Posterior vena cava (tissue), 2 donors: ENCODE data around the gene ATP4B. TPM values are rescaled to one million over a fixed set of nuclear protein-coding genes. Genes with fewer than 3 reads are reported as not detected.
A peak's percentile ranks its signal among the peaks of the same experiment; 100 is the strongest.

Source experiments
- DNase-seq: peaks from one replicate; pipeline ENCODE4 v3.0.0-alpha.2; 2020; ENCODE audit warnings: low spot score
- intact Hi-C, 2 donors: fragments of 100-400 bp; cut with DNase I; formaldehyde crosslinking; loops; one replicate each; pipeline versions ENCODE4 v1.14.1 to v1.14.2; 2022 to 2023
- total RNA-seq, 2 donors: library from RNA; stranded (reverse); fragmentation: NEBNext Ultra II Directional; extraction: Animal tissue kit (Norgen Biotek cat#: 25700); gene quantifications; one replicate each; pipeline ENCODE4 v1.2.1, GENCODE V29; 2021
- donor health status: DM: yes; HTN: yes; CAD: no.
- donor health status: DM: yes; HTN: yes; CAD: no.

ATP4B gene
- total RNA-seq, 2 donors from 2014 or later = not detected

- intact Hi-C loops = no loop called here
- no peak for DNase-seq
These were observed 12.7 kb downstream of the ATP4B start for GRCh38 chr13:113645329-113645728.

GRCh38 chr13:113644800-113645199 is 13.2 kb downstream of the ATP4B start:
- intact Hi-C loops = no loop called here
- no peak for DNase-seq

- DNase-seq = no peak
- intact Hi-C loops = no loop called here
These were observed 14.4 kb downstream of the ATP4B start for GRCh38 chr13:113643593-113643992.

GRCh38 chr13:113642563-113642962 is 15.4 kb downstream of the ATP4B start:
- intact Hi-C loops = no loop called here
- DNase-seq = no peak

GRCh38 chr13:113641426-113641825 is 16.6 kb downstream of the ATP4B start:
- peak; percentile 32 for DNase-seq
- intact Hi-C loops = no loop called here

- intact Hi-C loops = no loop called here
- peak; percentile 67 for DNase-seq
These were observed 18.3 kb downstream of the ATP4B start for GRCh38 chr13:113639616-113640262.

- intact Hi-C loops = no loop called here
- DNase-seq = no peak
These were observed 19.2 kb downstream of the ATP4B start for GRCh38 chr13:113638806-113639205.

- peak; percentile 70 for DNase-seq
- intact Hi-C loops = no loop called here
These were observed 19.7 kb downstream of the ATP4B start for GRCh38 chr13:113638173-113638746.

- DNase-seq = peak; percentile 49
- intact Hi-C loops = no loop called here
These were observed 20.5 kb downstream of the ATP4B start for GRCh38 chr13:113637262-113638160.

- peak; percentile 49 for DNase-seq
- intact Hi-C loops = no loop called here
These were observed 21.6 kb downstream of the ATP4B start for GRCh38 chr13:113636266-113636963.

- peak; percentile 69 for DNase-seq
- intact Hi-C loops = no loop called here
These were observed 22.3 kb downstream of the ATP4B start for GRCh38 chr13:113635709-113636108.

GRCh38 chr13:113635048-113635420 is 23.0 kb downstream of the ATP4B start:
- peak; percentile 78 for DNase-seq
- intact Hi-C loops = no loop called here

- no peak for DNase-seq
- intact Hi-C loops = loop anchor here in 1 of 2 donors (5.0 kb wide), 1 partner anchor 992 kb away; no protein-coding TSS in a partner anchor
These were observed 23.5 kb downstream of the ATP4B start for GRCh38 chr13:113634279-113635047.

- intact Hi-C loops = loop anchor here in 1 of 2 donors (5.0 kb wide), 1 partner anchor 991 kb away; no protein-coding TSS in a partner anchor
- peak; percentile 66 for DNase-seq
These were observed 24.5 kb downstream of the ATP4B start for GRCh38 chr13:113633485-113633873.

GRCh38 chr13:113632706-113633484 is 25.1 kb downstream of the ATP4B start:
- intact Hi-C loops = loop anchor here in 1 of 2 donors (5.0 kb wide), 1 partner anchor 991 kb away; no protein-coding TSS in a partner anchor
- DNase-seq = peak; percentile 63

- intact Hi-C loops = loop anchor here in 1 of 2 donors (2.0 to 5.0 kb wide), 2 partner anchors 39 to 989 kb away; no protein-coding TSS in a partner anchor
These were observed 26.5 kb downstream of the ATP4B start for GRCh38 chr13:113631341-113632095.

GRCh38 chr13:113630804-113631203 is 27.2 kb downstream of the ATP4B start:
- peak; percentile 57 for DNase-seq
- intact Hi-C loops = loop anchor here in 1 of 2 donors (2.0 to 5.0 kb wide), 2 partner anchors 38 to 989 kb away; no protein-coding TSS in a partner anchor

More at GRCh38 chr13:113631341-113632095, 26.5 kb downstream of the ATP4B start:
- peak; percentile 57 for DNase-seq
